Glomerular visceral epithelial cell (primary cell): ENCODE measurements around the gene SYNPO2.

Experiments
- DNase-seq: peaks from one replicate; pipeline ENCODE4 v3.0.0-alpha.2; 2016; ENCODE audit errors: extremely low spot score

The SYNPO2 gene

DNA sequence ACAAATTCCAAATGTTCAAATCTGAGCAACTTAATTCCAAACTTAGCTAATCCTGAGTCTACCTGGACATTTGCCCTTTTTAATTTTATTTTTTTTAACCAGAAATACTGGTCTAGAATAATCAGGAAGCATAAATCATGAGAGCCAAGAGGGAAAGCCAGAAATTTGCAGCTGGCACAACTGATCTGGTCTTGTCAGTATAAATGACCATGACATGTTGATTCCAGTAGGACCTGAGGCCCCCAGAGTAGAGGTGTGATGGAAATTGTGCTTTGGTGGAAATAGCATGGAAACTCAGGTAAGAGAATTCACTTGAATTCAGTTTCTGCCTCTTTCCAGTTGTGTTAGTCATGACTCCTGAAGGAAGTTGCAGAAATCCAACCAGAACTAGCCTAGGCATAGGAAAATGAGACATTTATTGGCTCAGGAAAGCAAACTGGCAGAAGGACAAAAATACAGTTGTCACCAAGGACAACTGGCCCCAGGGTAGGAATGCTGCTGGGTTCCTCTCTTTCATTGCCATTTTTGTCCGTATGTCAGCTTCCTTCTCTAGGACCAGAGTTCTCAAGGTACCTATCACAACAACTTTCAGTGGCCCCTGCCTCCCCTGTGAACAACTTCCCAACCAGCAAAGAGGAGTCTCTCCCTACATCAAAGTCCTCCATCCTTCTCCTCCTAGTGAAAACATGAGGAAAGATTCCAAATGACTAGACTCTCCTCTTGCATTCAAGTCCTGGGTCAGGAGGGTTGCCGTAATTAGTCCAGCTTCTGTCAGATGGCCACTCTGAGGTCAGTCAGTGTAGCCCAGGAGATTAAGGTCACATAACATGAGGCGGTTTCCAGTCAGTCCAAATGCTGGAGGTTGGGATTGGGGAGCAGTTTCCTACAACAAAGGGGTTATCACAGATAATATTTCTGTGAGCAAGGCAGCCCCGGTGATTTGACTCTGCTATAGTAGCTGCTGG, 217.7 kb downstream of the SYNPO2 start:
- no peak for DNase-seq

DNA sequence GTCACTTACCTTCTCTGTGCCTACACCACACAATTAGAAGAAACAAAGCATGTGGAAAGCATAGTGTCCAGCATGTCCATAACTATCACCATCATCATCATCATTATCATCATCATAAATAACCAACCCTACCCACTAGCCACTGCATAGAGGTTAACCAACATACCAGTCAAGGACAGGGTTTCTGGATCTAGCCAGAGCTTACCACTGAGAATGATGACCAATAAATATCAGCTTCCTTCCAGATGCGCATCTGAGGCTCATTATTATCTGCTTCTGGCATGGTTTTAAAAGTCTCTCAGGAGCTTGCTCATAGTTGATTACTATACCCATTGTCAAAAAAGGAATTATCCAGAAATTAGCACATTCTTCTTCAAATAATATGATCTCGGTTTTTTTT, 221.5 kb downstream of the SYNPO2 start:
- DNase-seq: no peak
